Smooth muscle cell of the brain vasculature (primary cell): Measurements from ENCODE around the gene MRPL24.
"Not testable (repeated sequence)": the region's sequence is repeated elsewhere in the genome, so short reads cannot be mapped to it uniquely, and the experiment has no call there.

Source experiments
- DNase-seq: peaks from one replicate; pipeline ENCODE4 v3.0.0-alpha.2; 2012; ENCODE audit warnings: low read depth, low spot score

MRPL24 gene

GRCh38 chr1:156740741-156741480, at the start of gene MRPL24:
Gene MRPL24, minus strand, starts transcription at chr1:156741088. Its CDS starts 2,384 bp downstream, at chr1:156738704.
- peak; percentile 98 for DNase-seq

GRCh38 chr1:156789621-156790318, 48.9 kb upstream of the MRPL24 start:
- no peak for DNase-seq

- DNase-seq: no peak
Measured at GRCh38 chr1:156788136-156788535, 47.2 kb upstream of the MRPL24 start.

GRCh38 chr1:156786640-156787039, 45.8 kb upstream of the MRPL24 start:
- DNase-seq: no peak

- DNase-seq: no peak
Measured at GRCh38 chr1:156785458-156785857, 44.6 kb upstream of the MRPL24 start.

GRCh38 chr1:156781585-156782186, 40.8 kb upstream of the MRPL24 start:
- no peak for DNase-seq

- no peak for DNase-seq
Measured at GRCh38 chr1:156777573-156777972, 36.7 kb upstream of the MRPL24 start.

GRCh38 chr1:156776942-156777341, 36.1 kb upstream of the MRPL24 start:
- DNase-seq: no peak

GRCh38 chr1:156775799-156776198, 34.9 kb upstream of the MRPL24 start:
- no peak for DNase-seq

- DNase-seq: no peak
Measured at GRCh38 chr1:156773607-156774006, 32.7 kb upstream of the MRPL24 start.

GRCh38 chr1:156772728-156773497, 32.0 kb upstream of the MRPL24 start:
- no peak for DNase-seq

GRCh38 chr1:156772222-156772621, 31.3 kb upstream of the MRPL24 start:
- no peak for DNase-seq

- no peak for DNase-seq
Measured at GRCh38 chr1:156768610-156769295, 27.9 kb upstream of the MRPL24 start.

GRCh38 chr1:156767879-156768604, 27.2 kb upstream of the MRPL24 start:
- DNase-seq: no peak

- DNase-seq: peak; percentile 100
Measured at GRCh38 chr1:156767101-156767878, 26.4 kb upstream of the MRPL24 start, which contains the start of gene PRCC. Gene PRCC, plus strand, starts transcription at chr1:156767535. Its CDS starts 237 bp downstream, at chr1:156767772.

- DNase-seq: no peak
Measured at GRCh38 chr1:156766298-156767100, 25.6 kb upstream of the MRPL24 start.

- no peak for DNase-seq
Measured at GRCh38 chr1:156765666-156766065, 24.8 kb upstream of the MRPL24 start.

- DNase-seq: not testable (repeated sequence)
Measured at GRCh38 chr1:156765136-156765535, 24.2 kb upstream of the MRPL24 start.

GRCh38 chr1:156760796-156761104, 19.9 kb upstream of the MRPL24 start:
- DNase-seq: no peak
